Thoracic aorta (tissue), 2 donors: Measurements from ENCODE around the gene SORCS1. TPM values are rescaled to one million over a fixed set of nuclear protein-coding genes. Genes with fewer than 3 reads are reported as not detected.

Source experiments
- ATAC-seq: fragments of 150-250 bp; one replicate; pipeline ENCODE4 v1.8.0; 2017; ENCODE audit warnings: low read depth; ENCODE audit not compliant: insufficient number of reproducible peaks, low FRiP score
- DNase-seq: peaks from one replicate; pipeline ENCODE4 v3.0.0-alpha.2; 2020; ENCODE audit warnings: low spot score
- H3K27ac ChIP-seq, 2 donors: fragments of 200-600 bp; sonication (generic); 1 replicate in 1 of 2; 2 replicates in 1 of 2; pipeline ENCODE4 v1.5.1; 2016; ENCODE audit warnings: mild to moderate bottlenecking in 2 of 2, moderate library complexity in 2 of 2
- H3K27me3 ChIP-seq: fragments of 200-600 bp; sonication (generic); replicated peaks from 2 replicates; pipeline ENCODE4 v1.6.0; 2016; ENCODE audit warnings: mild to moderate bottlenecking; ENCODE audit not compliant: insufficient read depth
- H3K36me3 ChIP-seq: fragments of 200-600 bp; sonication (generic); one replicate; pipeline ENCODE4 v1.5.1; 2016
- H3K4me1 ChIP-seq, 2 donors: fragments of 200-600 bp; sonication (generic); 1 replicate in 1 of 2; 2 replicates in 1 of 2; pipeline versions ENCODE4 v1.5.1 to v1.6.0; 2016; ENCODE audit warnings: low read depth in 2 of 2, mild to moderate bottlenecking in 1 of 2; ENCODE audit not compliant: control insufficient read depth in 1 of 2
- H3K4me3 ChIP-seq: fragments of 200-600 bp; sonication (generic); 2 replicates; pipeline ENCODE4 v1.5.1; 2016; ENCODE audit warnings: mild to moderate bottlenecking
- H3K9me3 ChIP-seq: fragments of 200-600 bp; sonication (generic); 2 replicates; pipeline ENCODE4 v1.5.1; 2016
- total RNA-seq, 2 donors: library from RNA; depleted of rRNA; stranded (reverse); fragments of >200 nt; gene quantifications; one replicate each; pipeline versions ENCODE4 v1.1.0 to v1.2.3, GENCODE V29; 2016
- TF ChIP-seq, protein P1 (sequence below): fragments of 200-600 bp; sonication (generic); IDR thresholded peaks from one replicate; pipeline ENCODE4 v1.5.1; 2019; ENCODE audit warnings: antibody characterized with exemption

Gene SORCS1
- total RNA-seq, 2 donors from 2014 or later = 0.27 to 1.1 TPM

DNA sequence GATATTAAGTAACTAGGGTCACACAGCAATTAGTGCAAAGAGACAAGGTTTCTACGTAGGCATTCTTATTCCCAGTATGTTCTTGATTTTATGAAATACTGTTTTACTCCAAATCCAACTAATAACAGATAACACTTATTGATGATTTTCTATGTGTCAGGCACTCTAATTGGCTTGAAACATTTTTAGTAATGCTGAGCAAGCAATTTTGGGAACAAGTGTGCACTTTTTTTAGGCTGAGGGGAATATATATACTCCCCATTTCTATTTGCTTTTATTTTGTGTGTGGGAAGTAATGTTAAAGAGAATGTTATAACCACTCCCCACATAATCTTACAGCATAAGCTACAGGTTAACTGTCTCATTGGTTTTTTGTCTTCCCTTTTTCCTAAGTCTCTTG is 4.2 kb upstream of the SORCS1 start:
- DNase-seq (no peak), ATAC-seq (no peak)
- Histone ChIP-seq H3K27me3 (no peaks in the 10 kb centered on the region), H3K9me3 (no peaks in the 10 kb centered on the region), H3K36me3 (no peaks in the 10 kb centered on the region), H3K27ac (no peak overlapping the region), H3K4me1 (no peaks in the 10 kb centered on the region), H3K4me3 (no peak overlapping the region)
- TF ChIP-seq, protein P1, sequence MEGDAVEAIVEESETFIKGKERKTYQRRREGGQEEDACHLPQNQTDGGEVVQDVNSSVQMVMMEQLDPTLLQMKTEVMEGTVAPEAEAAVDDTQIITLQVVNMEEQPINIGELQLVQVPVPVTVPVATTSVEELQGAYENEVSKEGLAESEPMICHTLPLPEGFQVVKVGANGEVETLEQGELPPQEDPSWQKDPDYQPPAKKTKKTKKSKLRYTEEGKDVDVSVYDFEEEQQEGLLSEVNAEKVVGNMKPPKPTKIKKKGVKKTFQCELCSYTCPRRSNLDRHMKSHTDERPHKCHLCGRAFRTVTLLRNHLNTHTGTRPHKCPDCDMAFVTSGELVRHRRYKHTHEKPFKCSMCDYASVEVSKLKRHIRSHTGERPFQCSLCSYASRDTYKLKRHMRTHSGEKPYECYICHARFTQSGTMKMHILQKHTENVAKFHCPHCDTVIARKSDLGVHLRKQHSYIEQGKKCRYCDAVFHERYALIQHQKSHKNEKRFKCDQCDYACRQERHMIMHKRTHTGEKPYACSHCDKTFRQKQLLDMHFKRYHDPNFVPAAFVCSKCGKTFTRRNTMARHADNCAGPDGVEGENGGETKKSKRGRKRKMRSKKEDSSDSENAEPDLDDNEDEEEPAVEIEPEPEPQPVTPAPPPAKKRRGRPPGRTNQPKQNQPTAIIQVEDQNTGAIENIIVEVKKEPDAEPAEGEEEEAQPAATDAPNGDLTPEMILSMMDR = no peak

DNA sequence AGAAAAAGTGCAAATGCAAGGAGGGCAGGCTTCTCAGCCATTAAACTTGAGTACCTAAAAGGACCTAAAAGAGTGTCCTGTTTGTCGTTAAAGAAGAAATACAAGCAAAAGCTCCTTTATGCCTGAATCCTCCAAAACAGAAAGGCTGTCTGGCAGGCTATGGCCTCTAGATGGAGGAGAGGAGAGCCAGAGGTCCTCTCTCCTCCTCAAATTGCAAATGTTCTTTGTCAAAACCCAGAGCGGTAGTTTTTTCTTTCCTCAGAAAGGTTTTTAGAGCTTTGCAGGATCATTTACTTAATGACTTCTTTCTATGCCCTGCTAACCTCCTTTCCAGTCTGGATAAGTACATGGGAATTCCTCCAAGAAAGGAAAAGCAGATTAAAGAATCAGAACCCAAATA is 1.9 kb upstream of the SORCS1 start:
- TF ChIP-seq, protein P1 = no peak
- ATAC-seq (no peak), DNase-seq (no peak)
- Histone ChIP-seq H3K9me3 (no peaks in the 10 kb centered on the region), H3K4me3 (no peak overlapping the region), H3K36me3 (no peaks in the 10 kb centered on the region), H3K4me1 (no peaks in the 10 kb centered on the region), H3K27ac (no peak overlapping the region), H3K27me3 (no peaks in the 10 kb centered on the region)

DNA sequence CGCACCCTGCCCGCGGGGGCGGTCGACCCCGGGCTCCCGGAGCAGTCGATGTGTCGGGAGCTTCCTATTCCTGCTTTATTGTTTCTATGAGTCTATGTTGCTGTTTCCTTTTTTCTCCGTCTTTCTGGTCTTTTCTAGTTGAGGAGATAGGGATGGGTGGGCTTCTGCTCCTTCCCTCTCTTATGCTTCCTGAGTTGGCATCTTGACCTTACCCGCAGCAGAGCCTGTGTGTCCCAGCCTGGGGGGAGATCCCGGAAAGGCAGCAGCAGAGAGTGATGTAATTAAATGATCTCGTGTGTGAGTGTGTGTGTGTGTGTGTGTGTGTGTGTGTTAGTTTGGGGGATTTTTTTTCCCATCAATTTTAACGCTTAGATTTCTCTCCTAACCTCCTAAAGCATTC is 486 bp upstream of the SORCS1 start:
- no peak overlapping the region for H3K27ac ChIP-seq
- no peaks in the 10 kb centered on the region for H3K27me3 ChIP-seq
- ATAC-seq (no peak), DNase-seq (no peak)
- H3K4me3 ChIP-seq = peak overlapping the region; percentile 25
- no peaks in the 10 kb centered on the region for H3K4me1 ChIP-seq
- TF ChIP-seq, protein P1 = no peak
- no peaks in the 10 kb centered on the region for H3K9me3 ChIP-seq
- H3K36me3 ChIP-seq = no peaks in the 10 kb centered on the region

DNA sequence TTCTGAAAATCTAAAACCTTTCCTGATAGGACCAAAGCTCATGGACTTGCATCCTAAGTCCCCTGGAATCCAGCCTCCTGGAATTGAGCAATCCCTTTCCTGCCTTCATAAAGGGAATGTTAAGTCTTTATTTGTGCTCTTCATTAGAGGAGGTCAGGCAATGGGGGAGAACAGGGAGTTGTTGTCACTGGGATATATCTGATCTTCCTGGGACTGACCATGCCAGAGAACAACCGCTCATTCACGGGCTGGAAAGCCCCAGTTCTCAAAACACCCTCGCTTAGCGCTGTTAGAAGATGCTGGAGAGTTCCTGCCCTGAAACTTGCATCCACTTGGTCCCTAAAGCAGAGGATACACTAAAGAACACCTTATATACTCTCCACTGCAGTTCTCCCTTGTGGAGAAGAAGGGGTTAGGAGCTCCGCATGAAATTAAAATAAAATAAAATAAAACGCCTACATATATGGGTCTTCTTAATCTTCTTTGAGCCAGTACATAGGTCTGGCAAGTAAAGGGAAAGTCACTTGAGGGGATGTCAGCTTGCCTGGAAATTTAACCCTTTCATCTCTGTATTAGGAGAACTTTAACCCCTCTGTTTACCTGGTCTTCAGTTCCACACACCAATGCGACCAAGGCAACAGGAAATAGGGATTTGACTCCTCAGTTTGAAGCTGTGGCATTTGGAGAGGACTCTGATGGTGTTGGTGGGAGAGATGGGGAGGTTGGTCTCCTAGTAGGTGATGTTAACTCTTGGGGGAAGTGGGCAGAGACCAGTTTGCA is 1.2 kb downstream of the SORCS1 start:
- Histone ChIP-seq H3K27me3 (no peaks in the 10 kb centered on the region), H3K36me3 (no peaks in the 10 kb centered on the region), H3K4me3 (no peak overlapping the region), H3K4me1 (no peaks in the 10 kb centered on the region), H3K9me3 (no peaks in the 10 kb centered on the region), H3K27ac (no peak overlapping the region)
- TF ChIP-seq, protein P1 = no peak
- DNase-seq (no peak), ATAC-seq (no peak)

DNA sequence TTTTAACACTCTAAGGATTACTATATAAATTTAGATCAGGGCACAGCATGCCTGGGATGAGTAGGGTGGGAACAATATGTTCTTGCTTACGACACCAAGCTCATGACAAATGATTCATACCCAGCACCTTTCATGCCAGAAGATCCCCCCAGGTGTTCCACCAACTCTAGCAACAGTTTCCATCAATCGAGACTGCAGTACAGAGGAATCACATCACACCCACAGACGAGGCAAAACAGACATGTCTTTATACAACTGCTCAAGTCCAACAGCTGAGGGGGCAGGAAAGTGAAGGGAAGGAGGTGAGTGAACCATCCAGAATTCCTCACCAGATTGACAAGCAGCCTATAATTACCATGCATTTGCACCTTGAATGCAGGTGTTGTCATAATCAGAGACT is 3.6 kb downstream of the SORCS1 start:
- Histone ChIP-seq H3K27me3 (no peaks in the 10 kb centered on the region), H3K4me3 (no peak overlapping the region), H3K36me3 (no peaks in the 10 kb centered on the region), H3K27ac (no peak overlapping the region), H3K9me3 (no peaks in the 10 kb centered on the region), H3K4me1 (no peaks in the 10 kb centered on the region)
- DNase-seq (no peak), ATAC-seq (no peak)
- TF ChIP-seq, protein P1 = no peak
